ENCODE data around the gene ROR1. TPM values are rescaled to one million over a fixed set of nuclear protein-coding genes. Genes with fewer than 3 reads are reported as not detected.

Gene ROR1
- total RNA-seq, 6 donors from 2014 or later: 19.7 to 39.8 (median 28.5) TPM

GRCh38 chr1:64121766-64122385 lies 348.1 kb downstream of the ROR1 start:
- ATAC-seq (ENCODE audit: low FRiP score in 2 of 2) (no peak), DNase-seq (no peak)
- whole genome bisulfite sequencing, 2 donors: 70 to 90% methylated on average over 1 of the region's 1 CpG
- H3K4me1 ChIP-seq: no peaks in the 10 kb centered on the region
- H3K9me3 ChIP-seq: no peaks in the 10 kb centered on the region
- TF ChIP-seq POLR2AphosphoS5 (IDR thresholded peaks at IDR 0.05): no peak
- no peak for TF ChIP-seq POLR2A (IDR thresholded peaks at IDR 0.05)
- no peak overlapping the region for H3K27ac ChIP-seq
- no peak overlapping the region for H3K4me3 ChIP-seq
- H3K36me3 ChIP-seq: no peaks in the 10 kb centered on the region
- H3K27me3 ChIP-seq: no peaks in the 10 kb centered on the region

- DNase-seq (no peak), ATAC-seq (ENCODE audit: low FRiP score in 2 of 2) (no peak)
- Histone ChIP-seq H3K27ac (no peak overlapping the region), H3K27me3 (no peaks in the 10 kb centered on the region), H3K4me3 (no peak overlapping the region), H3K4me1 (no peaks in the 10 kb centered on the region), H3K36me3 (no peaks in the 10 kb centered on the region), H3K9me3 (no peaks in the 10 kb centered on the region)
- WGBS, 2 donors: 90 to 99% methylated on average over 3 of the region's 3 CpGs
- no peak for TF ChIP-seq CTCF (IDR thresholded peaks at IDR 0.05)
- no peak for TF ChIP-seq POLR2A (IDR thresholded peaks at IDR 0.05)
- TF ChIP-seq POLR2AphosphoS5 (IDR thresholded peaks at IDR 0.05): no peak
- TF ChIP-seq EP300 (IDR thresholded peaks at IDR 0.05): no peak
These were observed 348.8 kb downstream of the ROR1 start for GRCh38 chr1:64122588-64122987.

GRCh38 chr1:64124704-64125440 lies 351.1 kb downstream of the ROR1 start:
- no peak overlapping the region for H3K27ac ChIP-seq
- ATAC-seq (ENCODE audit: low FRiP score in 2 of 2) (no peak), DNase-seq (no peak)
- no peaks in the 10 kb centered on the region for H3K36me3 ChIP-seq
- no peaks in the 10 kb centered on the region for H3K4me1 ChIP-seq
- H3K27me3 ChIP-seq: no peaks in the 10 kb centered on the region
- no peak for TF ChIP-seq POLR2A (IDR thresholded peaks at IDR 0.05)
- TF ChIP-seq EP300 (IDR thresholded peaks at IDR 0.05): no peak
- no peak for TF ChIP-seq CTCF (IDR thresholded peaks at IDR 0.05)
- TF ChIP-seq POLR2AphosphoS5 (IDR thresholded peaks at IDR 0.05): no peak
- no peak overlapping the region for H3K4me3 ChIP-seq
- 78 to 79% methylated on average over 7 of the region's 7 CpGs for WGBS, 2 donors
- no peaks in the 10 kb centered on the region for H3K9me3 ChIP-seq

- ATAC-seq (ENCODE audit: low FRiP score in 2 of 2): no peak
- TF ChIP-seq CTCF (IDR thresholded peaks at IDR 0.05): no peak
- WGBS, 2 donors: 74 to 94% methylated on average over 1 of the region's 1 CpG
These were observed 352.8 kb downstream of the ROR1 start for GRCh38 chr1:64126581-64126980.

GRCh38 chr1:64127297-64127696 lies 353.5 kb downstream of the ROR1 start:
- H3K36me3 ChIP-seq: no peaks in the 10 kb centered on the region
- no peaks in the 10 kb centered on the region for H3K9me3 ChIP-seq
- ATAC-seq (ENCODE audit: low FRiP score in 2 of 2) (no peak), DNase-seq (no peak)
- no peaks in the 10 kb centered on the region for H3K27me3 ChIP-seq
- H3K27ac ChIP-seq: no peak overlapping the region
- 61 to 63% methylated on average over 3 of the region's 3 CpGs for WGBS, 2 donors
- TF ChIP-seq CTCF (IDR thresholded peaks at IDR 0.05) (no peak), EP300 (IDR thresholded peaks at IDR 0.05) (no peak), POLR2AphosphoS5 (IDR thresholded peaks at IDR 0.05) (no peak), POLR2A (IDR thresholded peaks at IDR 0.05) (no peak)
- H3K4me3 ChIP-seq: no peak overlapping the region
- H3K4me1 ChIP-seq: no peaks in the 10 kb centered on the region

More at GRCh38 chr1:64126581-64126980, 352.8 kb downstream of the ROR1 start:
- Histone ChIP-seq H3K4me1 (no peaks in the 10 kb centered on the region), H3K9me3 (no peaks in the 10 kb centered on the region), H3K27ac (no peak overlapping the region), H3K36me3 (no peaks in the 10 kb centered on the region), H3K4me3 (no peak overlapping the region), H3K27me3 (no peaks in the 10 kb centered on the region)
- no peak for DNase-seq
